Heart left ventricle (tissue), 13 donors: ENCODE data around the gene RPTOR.

Experiments used
- POLR2A ChIP-seq, 2 donors: fragments of 450-650 bp; IDR thresholded peaks; one replicate each; pipeline ENCODE4 v1.6.1; 2017; ENCODE audit warnings: antibody characterized with exemption in 2 of 2, mild to moderate bottlenecking in 2 of 2, moderate library complexity in 2 of 2
- TF ChIP-seq, protein P1 (sequence below), 12 donors: fragments of 200-600 bp; sonication (generic) in 4 of 12; IDR thresholded peaks; one replicate each; pipeline versions ENCODE4 v1.5.0 to v1.8.0; 2018 to 2022; ENCODE audit warnings: antibody characterized with exemption in 12 of 12, mild to moderate bottlenecking in 5 of 12
- donor health status: ischemic (EF 13 %, LVEDD 7.1; RV severe dilation, severe dysfunction).
- donor health status: DM: no; HTN: yes; CAD: no.
- donor health status: DM: no; HTN: no; CAD: no.
- donor health status: ischemic (EF 25% LVEDD 6.9; RV normal size, moderate dysfunction).
- donor health status: ischemic (EF 25% LVEDD 5.7; RV mildly dilated, moderate dysfunction).
- donor health status: ischemic (EF 35%, LVEDD 5.7; RV mildly dilated, moderate dysfunction).
- donor health status: nonischemic (EF 11% LVEDD 7.7; RV severe dilation, severe dysfunction).
- donor health status: DM: yes; HTN: yes; CAD: no.
- donor health status: PGD.
- donor health status: ischemic (EF 29% LVEDD 5.4; RV normal size, mild dysfunction).
- donor health status: nonischemic (EF 23%, LVEDD 6.1; RV moderate dilation, normal function).

GRCh38 chr17:80963812-80964543, 419.3 kb downstream of the RPTOR start:
- TF ChIP-seq, protein P1, sequence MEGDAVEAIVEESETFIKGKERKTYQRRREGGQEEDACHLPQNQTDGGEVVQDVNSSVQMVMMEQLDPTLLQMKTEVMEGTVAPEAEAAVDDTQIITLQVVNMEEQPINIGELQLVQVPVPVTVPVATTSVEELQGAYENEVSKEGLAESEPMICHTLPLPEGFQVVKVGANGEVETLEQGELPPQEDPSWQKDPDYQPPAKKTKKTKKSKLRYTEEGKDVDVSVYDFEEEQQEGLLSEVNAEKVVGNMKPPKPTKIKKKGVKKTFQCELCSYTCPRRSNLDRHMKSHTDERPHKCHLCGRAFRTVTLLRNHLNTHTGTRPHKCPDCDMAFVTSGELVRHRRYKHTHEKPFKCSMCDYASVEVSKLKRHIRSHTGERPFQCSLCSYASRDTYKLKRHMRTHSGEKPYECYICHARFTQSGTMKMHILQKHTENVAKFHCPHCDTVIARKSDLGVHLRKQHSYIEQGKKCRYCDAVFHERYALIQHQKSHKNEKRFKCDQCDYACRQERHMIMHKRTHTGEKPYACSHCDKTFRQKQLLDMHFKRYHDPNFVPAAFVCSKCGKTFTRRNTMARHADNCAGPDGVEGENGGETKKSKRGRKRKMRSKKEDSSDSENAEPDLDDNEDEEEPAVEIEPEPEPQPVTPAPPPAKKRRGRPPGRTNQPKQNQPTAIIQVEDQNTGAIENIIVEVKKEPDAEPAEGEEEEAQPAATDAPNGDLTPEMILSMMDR (IDR thresholded peaks at IDR 0.05) = no peak
- TF ChIP-seq POLR2A (IDR thresholded peaks at IDR 0.05) = no peak
